HG02943 (cell line): ENCODE results near the gene DNAL4.

Experiments
- ATAC-seq: cut with Tn5 transposase; IDR thresholded peaks from one replicate; pipeline ENCODE4 v1.9.1; 2021; ENCODE audit warnings: mild to moderate bottlenecking, low read depth, moderate library complexity; ENCODE audit not compliant: unreplicated experiment

The DNAL4 gene

DNA sequence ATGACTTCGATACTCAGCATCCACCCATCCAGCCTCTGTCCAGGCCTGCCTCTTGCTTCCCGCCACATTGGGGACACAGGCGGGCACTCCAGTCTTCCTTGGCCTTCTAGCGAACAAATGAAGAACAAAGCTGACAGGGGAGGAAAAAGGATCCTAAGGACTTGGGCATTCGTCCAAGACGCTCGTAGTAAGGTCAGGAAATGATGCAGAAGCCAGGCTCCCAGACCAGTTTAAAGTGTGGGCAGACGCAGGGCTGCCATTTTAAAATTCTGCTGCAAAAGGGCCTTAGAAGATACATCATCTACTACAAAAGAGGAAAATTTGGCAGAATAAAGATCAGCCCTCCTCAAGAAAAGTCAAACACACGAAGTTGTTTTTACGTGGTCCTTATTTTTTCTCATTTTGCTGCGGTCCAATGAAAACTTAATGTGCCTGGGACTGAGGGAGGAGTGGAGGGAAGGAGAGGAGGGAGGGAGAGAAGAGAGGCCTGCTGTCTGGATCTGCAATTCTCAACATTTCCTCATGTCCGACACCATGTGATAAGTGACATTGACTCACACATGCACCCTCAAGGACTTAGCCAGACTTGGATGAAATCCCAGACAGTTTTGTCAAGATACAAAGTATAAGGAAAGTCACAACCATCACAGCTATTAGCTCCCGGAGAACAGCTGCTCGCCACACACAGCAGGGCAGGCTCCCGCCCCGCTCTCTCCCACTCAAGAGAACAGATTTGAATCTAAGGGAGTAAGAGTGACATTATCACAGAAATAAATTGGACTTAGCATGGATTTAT is 5.7 kb downstream of the DNAL4 start:
- no peak for ATAC-seq

GRCh38 chr22:38786631-38787030 is 7.3 kb downstream of the DNAL4 start:
- ATAC-seq, result no peak

- ATAC-seq, result no peak
Observed at GRCh38 chr22:38784856-38785255, 9.1 kb downstream of the DNAL4 start.

- no peak for ATAC-seq
Observed at GRCh38 chr22:38784035-38784434, 9.9 kb downstream of the DNAL4 start.

DNA sequence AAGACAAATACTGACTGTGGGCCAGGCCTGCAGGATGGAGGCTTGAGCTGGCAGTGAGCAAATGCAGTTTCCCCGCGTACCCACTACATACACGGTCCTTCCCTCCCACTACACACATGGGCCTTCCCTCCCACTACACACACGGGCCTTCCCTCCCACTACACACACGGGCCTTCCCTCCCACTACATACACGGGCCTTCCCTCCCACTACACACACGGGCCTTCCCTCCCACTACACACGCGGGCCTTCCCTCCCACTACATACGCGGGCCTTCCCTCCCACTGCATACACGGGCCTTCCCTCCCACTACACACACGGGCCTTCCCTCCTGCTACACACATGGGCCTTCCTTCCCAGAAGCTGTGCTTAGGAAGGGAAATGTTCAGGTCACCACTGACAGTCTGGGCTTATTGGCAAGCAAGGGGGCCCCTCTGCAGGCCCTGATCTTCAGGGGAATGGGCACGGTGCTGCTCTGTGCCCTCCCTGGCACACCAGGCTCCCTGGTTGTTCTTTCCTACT is 10.8 kb downstream of the DNAL4 start:
- no peak for ATAC-seq

- ATAC-seq, result no peak
Observed at GRCh38 chr22:38782402-38783094, 11.4 kb downstream of the DNAL4 start.

DNA sequence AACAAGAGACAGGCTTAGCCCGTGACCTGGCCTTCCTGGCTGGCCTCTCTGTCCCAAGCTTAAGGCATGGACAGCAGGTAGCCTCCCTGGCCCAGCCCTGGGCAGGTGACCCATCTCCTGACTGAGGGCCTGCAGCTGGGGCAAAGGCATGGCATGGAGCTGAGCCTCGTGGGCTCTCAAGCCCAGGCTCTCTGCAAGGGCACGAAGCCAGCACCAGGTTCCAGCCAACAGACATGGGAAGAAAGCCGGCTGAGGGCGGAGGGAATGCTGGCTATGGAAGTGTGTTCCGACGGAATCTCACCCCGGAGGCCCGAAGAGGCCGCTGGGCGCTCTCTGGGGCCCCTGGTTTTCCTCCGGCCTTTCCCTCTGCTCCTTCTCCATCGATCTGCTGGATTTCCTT is 12.9 kb downstream of the DNAL4 start:
- ATAC-seq, result no peak

DNA sequence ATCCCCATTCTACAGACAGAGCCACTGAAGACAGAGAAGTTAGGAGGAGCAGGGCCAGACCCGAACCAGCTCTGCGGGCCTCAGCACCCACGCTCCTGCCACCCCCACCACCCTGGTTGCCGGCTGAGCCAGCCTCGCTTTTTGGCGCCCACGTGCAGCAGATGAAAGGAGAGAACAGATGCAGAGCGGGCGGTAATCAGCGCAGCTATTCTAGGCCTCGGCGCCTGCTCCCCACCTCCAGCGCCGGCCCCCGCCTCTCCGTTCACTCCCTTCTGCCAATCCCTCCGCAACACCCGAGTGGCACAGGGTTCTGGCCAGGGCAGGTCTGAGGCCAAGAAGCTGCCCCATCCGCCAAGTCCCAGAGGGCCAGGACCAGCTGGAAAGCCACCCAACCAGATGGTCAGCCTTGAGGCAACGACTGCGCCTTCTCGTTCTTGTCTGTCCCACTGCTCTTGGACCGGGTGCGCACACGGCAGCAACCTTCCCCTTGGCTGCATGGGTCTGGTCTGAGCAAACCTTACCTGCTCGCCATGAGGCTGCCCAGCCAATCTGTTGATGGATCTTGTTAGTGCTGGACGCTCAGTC is 16.8 kb downstream of the DNAL4 start:
- no peak for ATAC-seq

GRCh38 chr22:38776086-38776485 is 17.9 kb downstream of the DNAL4 start:
- no peak for ATAC-seq

DNA sequence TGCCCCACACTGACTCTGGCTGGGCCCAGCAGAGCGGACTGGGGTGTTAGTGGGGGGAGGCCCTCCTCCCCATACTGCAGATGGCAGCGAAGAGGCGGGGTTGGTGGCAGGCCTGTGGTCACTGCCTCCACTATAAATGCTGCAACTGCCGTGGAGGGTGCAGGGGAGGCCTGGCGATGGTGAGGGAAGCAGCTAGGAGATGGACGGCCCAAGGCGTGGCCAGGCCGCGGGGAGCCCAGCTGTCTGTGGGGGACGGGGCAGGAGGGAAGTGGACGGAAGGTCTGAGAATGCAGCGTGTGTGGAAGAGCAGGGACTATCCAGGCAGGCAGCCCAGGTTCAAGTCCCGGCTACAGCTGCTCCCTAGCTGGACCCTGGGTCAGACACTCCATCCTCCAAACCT is 18.3 kb downstream of the DNAL4 start:
- no peak for ATAC-seq

DNA sequence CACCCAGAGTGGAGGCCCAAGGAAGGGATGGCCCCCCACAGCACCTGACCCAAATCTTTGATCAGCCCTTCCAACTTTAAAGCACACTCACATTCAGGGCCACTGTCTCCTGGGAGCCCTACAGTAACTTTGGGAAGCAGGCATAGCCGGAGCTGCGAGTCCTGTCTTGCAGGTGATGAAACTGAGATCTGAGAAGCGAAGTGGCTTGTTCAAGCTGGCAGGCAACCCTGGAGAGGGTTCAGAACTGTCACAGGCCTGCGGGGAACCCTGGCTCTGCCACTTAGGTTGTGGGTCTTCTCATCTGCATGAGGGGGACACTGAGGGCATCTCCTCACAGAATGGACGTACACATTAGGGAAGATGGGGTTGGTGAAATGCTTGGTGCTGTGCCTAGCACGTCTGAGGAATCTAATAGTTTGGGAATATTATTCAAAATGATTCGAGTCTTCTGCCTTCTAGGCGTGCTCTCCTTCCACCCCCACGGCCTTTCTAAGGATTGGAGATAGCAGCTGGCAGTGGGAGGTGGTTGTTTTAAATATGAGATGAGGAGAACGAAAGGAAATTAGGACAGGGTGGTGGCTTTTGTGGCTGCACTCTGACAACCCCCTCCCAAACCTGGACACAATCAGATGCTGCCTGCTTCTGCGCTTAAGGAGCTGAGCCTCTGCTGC is 19.3 kb downstream of the DNAL4 start:
- no peak for ATAC-seq

- no peak for ATAC-seq
Observed at GRCh38 chr22:38773363-38773946, 20.5 kb downstream of the DNAL4 start.

DNA sequence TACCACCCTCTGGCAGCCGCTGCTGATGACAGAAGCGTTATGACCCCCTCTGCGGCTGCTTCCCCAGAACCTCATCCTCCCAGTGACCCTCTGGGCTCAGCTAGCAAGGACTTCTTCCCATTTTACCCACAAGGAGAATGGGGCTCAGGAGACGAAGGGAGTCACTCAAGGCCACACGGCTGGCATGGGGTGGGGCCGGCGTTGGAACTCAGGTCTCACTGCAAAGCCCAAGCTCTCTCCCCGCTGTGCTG is 21.4 kb downstream of the DNAL4 start:
- no peak for ATAC-seq

GRCh38 chr22:38770257-38770949 is 23.5 kb downstream of the DNAL4 start:
- no peak for ATAC-seq

DNA sequence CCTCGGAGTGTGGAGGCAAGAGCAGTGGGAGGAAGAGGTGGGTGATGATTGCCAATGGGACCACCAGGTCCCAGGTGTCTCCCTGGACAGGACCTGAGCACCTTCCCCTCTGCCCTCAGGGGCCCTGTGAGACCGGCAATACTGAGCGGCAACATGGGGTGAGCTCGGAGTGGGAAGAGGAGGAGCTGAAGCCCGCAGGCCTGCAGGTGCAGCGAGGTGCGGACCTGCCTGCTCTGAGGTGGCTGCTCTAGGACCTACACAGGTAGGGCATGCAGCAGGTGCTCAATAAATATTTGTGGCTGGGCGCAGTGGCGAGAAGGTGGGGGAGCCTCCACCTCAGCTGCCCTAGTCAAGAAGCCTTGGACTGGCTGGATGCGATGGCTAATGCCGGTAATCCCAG is 25.9 kb downstream of the DNAL4 start:
- no peak for ATAC-seq

GRCh38 chr22:38767313-38767712 is 26.6 kb downstream of the DNAL4 start:
- ATAC-seq, result no peak

GRCh38 chr22:38766076-38766777 is 27.7 kb downstream of the DNAL4 start:
- ATAC-seq, result no peak

- no peak for ATAC-seq
Observed at GRCh38 chr22:38762551-38762983, 31.4 kb downstream of the DNAL4 start.
